HEK293 (cell line): ENCODE data around the gene TPM3.

Experiments used
- ZNF140 ChIP-seq: fragments of 450-650 bp; formaldehyde crosslinking; IDR thresholded peaks from 2 replicates; pipeline ENCODE4 v1.5.1; 2016; ENCODE audit warnings: missing biosample characterization, missing genetic modification characterization
- ZNF169 ChIP-seq: fragments of 450-650 bp; formaldehyde crosslinking; IDR thresholded peaks from 2 replicates; pipeline ENCODE4 v1.5.1; 2016; ENCODE audit warnings: missing biosample characterization, missing genetic modification characterization
- ZNF2 ChIP-seq: fragments of 450-650 bp; formaldehyde crosslinking; IDR thresholded peaks from 2 replicates; pipeline ENCODE4 v1.5.1; 2016; ENCODE audit warnings: missing biosample characterization, missing genetic modification characterization
- ZNF391 ChIP-seq: fragments of 450-650 bp; formaldehyde crosslinking; IDR thresholded peaks from 2 replicates; pipeline ENCODE4 v1.5.1; 2016; ENCODE audit warnings: low read depth, missing biosample characterization, missing genetic modification characterization, borderline replicate concordance
- TF ChIP-seq, protein P1 (sequence below): fragments of 450-650 bp; formaldehyde crosslinking; IDR thresholded peaks from 2 replicates; pipeline ENCODE4 v1.5.1; 2016; ENCODE audit warnings: missing biosample characterization, missing genetic modification characterization
- TF ChIP-seq, protein P2 (sequence below): fragments of 450-650 bp; formaldehyde crosslinking; IDR thresholded peaks from 2 replicates; pipeline ENCODE4 v1.5.1; 2016; ENCODE audit warnings: missing biosample characterization, missing genetic modification characterization

DNA sequence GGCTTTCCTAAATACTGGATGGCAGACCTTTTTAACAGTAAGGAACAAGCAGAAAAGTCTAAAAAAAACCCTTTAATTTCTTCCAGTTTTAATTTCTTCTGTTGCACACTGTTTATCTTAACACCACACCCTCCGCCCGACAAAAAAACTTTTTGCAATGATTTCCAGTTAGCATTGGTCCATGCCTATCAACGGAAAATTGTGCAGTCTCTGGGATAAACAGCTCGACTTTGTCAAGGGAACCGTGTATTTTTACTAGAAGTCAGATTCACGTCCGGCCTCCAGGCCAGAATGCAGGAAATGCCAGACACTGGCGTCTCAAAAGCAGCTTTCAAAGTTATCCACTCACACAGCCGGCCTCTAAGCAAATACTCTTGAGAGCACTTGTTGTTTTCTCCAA, 36.6 kb downstream of the TPM3 start:
- TF ChIP-seq, protein P1, sequence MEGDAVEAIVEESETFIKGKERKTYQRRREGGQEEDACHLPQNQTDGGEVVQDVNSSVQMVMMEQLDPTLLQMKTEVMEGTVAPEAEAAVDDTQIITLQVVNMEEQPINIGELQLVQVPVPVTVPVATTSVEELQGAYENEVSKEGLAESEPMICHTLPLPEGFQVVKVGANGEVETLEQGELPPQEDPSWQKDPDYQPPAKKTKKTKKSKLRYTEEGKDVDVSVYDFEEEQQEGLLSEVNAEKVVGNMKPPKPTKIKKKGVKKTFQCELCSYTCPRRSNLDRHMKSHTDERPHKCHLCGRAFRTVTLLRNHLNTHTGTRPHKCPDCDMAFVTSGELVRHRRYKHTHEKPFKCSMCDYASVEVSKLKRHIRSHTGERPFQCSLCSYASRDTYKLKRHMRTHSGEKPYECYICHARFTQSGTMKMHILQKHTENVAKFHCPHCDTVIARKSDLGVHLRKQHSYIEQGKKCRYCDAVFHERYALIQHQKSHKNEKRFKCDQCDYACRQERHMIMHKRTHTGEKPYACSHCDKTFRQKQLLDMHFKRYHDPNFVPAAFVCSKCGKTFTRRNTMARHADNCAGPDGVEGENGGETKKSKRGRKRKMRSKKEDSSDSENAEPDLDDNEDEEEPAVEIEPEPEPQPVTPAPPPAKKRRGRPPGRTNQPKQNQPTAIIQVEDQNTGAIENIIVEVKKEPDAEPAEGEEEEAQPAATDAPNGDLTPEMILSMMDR (tag by site-specific recombination) = no peak
- no peak for TF ChIP-seq ZNF140 (tag by site-specific recombination)
- no peak for TF ChIP-seq ZNF391
- no peak for TF ChIP-seq ZNF169 (tag by site-specific recombination)
- TF ChIP-seq, protein P2, sequence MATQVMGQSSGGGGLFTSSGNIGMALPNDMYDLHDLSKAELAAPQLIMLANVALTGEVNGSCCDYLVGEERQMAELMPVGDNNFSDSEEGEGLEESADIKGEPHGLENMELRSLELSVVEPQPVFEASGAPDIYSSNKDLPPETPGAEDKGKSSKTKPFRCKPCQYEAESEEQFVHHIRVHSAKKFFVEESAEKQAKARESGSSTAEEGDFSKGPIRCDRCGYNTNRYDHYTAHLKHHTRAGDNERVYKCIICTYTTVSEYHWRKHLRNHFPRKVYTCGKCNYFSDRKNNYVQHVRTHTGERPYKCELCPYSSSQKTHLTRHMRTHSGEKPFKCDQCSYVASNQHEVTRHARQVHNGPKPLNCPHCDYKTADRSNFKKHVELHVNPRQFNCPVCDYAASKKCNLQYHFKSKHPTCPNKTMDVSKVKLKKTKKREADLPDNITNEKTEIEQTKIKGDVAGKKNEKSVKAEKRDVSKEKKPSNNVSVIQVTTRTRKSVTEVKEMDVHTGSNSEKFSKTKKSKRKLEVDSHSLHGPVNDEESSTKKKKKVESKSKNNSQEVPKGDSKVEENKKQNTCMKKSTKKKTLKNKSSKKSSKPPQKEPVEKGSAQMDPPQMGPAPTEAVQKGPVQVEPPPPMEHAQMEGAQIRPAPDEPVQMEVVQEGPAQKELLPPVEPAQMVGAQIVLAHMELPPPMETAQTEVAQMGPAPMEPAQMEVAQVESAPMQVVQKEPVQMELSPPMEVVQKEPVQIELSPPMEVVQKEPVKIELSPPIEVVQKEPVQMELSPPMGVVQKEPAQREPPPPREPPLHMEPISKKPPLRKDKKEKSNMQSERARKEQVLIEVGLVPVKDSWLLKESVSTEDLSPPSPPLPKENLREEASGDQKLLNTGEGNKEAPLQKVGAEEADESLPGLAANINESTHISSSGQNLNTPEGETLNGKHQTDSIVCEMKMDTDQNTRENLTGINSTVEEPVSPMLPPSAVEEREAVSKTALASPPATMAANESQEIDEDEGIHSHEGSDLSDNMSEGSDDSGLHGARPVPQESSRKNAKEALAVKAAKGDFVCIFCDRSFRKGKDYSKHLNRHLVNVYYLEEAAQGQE (tag by site-specific recombination) = no peak
- no peak for TF ChIP-seq ZNF2 (tag by site-specific recombination)
